Sigmoid colon (tissue), 7 donors: ENCODE data around the gene PCDHGB5. TPM values are rescaled to one million over a fixed set of nuclear protein-coding genes. Genes with fewer than 3 reads are reported as not detected.
"Not testable (repeated sequence)": the region's sequence is repeated elsewhere in the genome, so short reads cannot be mapped to it uniquely, and the experiment has no call there.

Experiments
- DNase-seq: peaks from one replicate; pipeline ENCODE4 v3.0.0-alpha.2; 2019
- H3K27ac ChIP-seq, 4 donors: fragments of 200-600 bp; sonication (generic); one replicate each; pipeline ENCODE4 v1.5.1; 2016 to 2019; ENCODE audit warnings: mild to moderate bottlenecking in 1 of 4
- H3K27me3 ChIP-seq, 3 donors: fragments of 200-600 bp; sonication (generic); one replicate each; pipeline ENCODE4 v1.5.1; 2019; ENCODE audit warnings: mild to moderate bottlenecking in 1 of 3
- H3K36me3 ChIP-seq, 4 donors: fragments of 200-600 bp; sonication (generic); one replicate each; pipeline ENCODE4 v1.5.1; 2016 to 2019
- H3K4me1 ChIP-seq, 4 donors: fragments of 200-600 bp; sonication (generic); one replicate each; pipeline ENCODE4 v1.5.1; 2017 to 2019
- H3K4me3 ChIP-seq, 4 donors: fragments of 200-600 bp; sonication (generic); one replicate each; pipeline ENCODE4 v1.5.1; 2017 to 2019; ENCODE audit warnings: mild to moderate bottlenecking in 2 of 4, moderate library complexity in 1 of 4
- H3K9me3 ChIP-seq, 4 donors: fragments of 200-600 bp in 3 of 4; sonication (generic) in 3 of 4; one replicate each; pipeline versions ENCODE4 v1.5.1 to v1.6.1; 2013 to 2019
- EP300 ChIP-seq, 4 donors: sonication (generic); formaldehyde crosslinking; IDR thresholded peaks; one replicate each; pipeline ENCODE4 v1.6.1; 2017; ENCODE audit warnings: antibody characterized with exemption in 4 of 4
- POLR2A ChIP-seq, 2 donors: fragments of 450-650 bp; IDR thresholded peaks; one replicate each; pipeline ENCODE4 v1.6.1; 2016; ENCODE audit warnings: antibody characterized with exemption in 2 of 2, mild to moderate bottlenecking in 2 of 2, moderate library complexity in 2 of 2
- POLR2AphosphoS5 ChIP-seq, 4 donors: sonication (generic); formaldehyde crosslinking; IDR thresholded peaks; one replicate each; pipeline ENCODE4 v1.6.1; 2017; ENCODE audit warnings: antibody characterized with exemption in 4 of 4
- WGBS, 2 donors: extraction: QIAGEN DNeasy Blood & Tissue Kit; methylation state at CpG; one replicate each; pipeline ENCODE4 v1.1.7; 2013; 5-methylcytosine and 5-hydroxymethylcytosine counted together
- intact Hi-C: fragments of 100-400 bp; cut with DNase I; formaldehyde crosslinking; loops from one replicate; pipeline ENCODE4 v1.15.1; 2023
- polyA plus RNA-seq, 3 donors: library from polyadenylated mRNA; stranded (reverse); fragments of 200-250 nt; gene quantifications; one replicate each; pipeline ENCODE4 v1.2.3, GENCODE V29; 2013
- total RNA-seq, 4 donors: library from RNA; depleted of rRNA; stranded (reverse); fragments of >200 nt; gene quantifications; one replicate each; pipeline ENCODE4 v1.1.0, GENCODE V29; 2016
- TF ChIP-seq, protein P1 (sequence below), 4 experiments: fragments of 450-650 bp in 3 of 4; fragments of 200-600 bp in 1 of 4; IDR thresholded peaks; one replicate each; pipeline ENCODE4 v1.5.1; 2016 to 2019; ENCODE audit warnings: antibody characterized with exemption in 4 of 4, mild to moderate bottlenecking in 3 of 4, moderate library complexity in 2 of 4
- donor health status: healthy with polysubstance abuse.
- donor health status: Bipolar disorder and iron deficiency.
- donor health status: healthy.

PCDHGB5 gene
- total RNA-seq (10 to 100 TPM; 10.0 to 16.6 (median 11.8) TPM), polyA plus RNA-seq (1 to 10 TPM in 1 of 3 donors, under 1 TPM in 1, not detected in 1; 0.23 to 1.3 TPM)

DNA sequence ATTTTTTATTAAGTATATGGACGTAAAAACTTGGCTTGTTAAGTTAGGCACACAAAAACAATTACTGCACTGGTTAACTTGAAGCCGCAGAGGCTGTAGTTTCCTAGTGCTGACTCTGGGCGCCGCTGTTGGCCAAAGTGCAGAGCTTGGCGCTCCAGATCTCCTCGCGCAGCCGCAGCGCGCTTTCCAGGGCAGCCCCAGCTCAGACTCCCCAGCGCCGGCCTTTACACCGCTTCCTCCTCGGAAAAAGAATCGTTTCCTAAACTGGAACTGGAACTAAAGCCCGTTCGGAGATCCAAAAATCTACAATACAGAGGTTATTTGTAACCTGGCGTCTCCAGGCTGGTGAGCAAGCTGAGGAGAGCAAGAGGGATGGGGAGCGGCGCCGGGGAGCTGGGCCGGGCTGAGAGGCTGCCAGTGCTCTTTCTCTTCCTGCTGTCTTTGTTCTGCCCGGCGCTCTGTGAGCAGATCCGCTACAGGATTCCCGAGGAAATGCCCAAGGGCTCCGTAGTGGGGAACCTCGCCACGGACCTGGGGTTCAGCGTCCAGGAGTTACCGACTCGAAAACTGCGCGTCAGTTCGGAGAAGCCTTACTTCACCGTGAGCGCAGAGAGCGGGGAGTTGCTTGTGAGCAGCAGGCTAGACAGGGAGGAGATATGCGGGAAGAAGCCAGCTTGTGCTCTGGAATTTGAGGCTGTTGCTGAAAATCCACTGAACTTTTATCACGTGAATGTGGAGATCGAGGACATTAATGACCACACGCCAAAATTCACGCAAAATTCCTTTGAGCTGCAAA is at the start of gene PCDHGB5:
Gene PCDHGB5 (plus strand): TSS at position 192 of the 796 bp plus-strand sequence. CDS start 181 bp downstream, at position 373.
- Histone ChIP-seq H3K9me3 (peaks cover 40 to 88% (median 71%) of the 10 kb centered on the region in 4 donors), H3K4me3 (peak within 1 kb of the TSS in 3 of 4 donors; percentile 16 to 26 (median 25)), H3K27me3 (peaks cover 0 to 11% (median 0%) of the 10 kb centered on the region in 3 donors)
- DNase-seq, intact Hi-C loops, H3K36me3 ChIP-seq, H3K4me1 ChIP-seq, H3K27ac ChIP-seq: not testable (repeated sequence)
- TF ChIP-seq, protein P1, sequence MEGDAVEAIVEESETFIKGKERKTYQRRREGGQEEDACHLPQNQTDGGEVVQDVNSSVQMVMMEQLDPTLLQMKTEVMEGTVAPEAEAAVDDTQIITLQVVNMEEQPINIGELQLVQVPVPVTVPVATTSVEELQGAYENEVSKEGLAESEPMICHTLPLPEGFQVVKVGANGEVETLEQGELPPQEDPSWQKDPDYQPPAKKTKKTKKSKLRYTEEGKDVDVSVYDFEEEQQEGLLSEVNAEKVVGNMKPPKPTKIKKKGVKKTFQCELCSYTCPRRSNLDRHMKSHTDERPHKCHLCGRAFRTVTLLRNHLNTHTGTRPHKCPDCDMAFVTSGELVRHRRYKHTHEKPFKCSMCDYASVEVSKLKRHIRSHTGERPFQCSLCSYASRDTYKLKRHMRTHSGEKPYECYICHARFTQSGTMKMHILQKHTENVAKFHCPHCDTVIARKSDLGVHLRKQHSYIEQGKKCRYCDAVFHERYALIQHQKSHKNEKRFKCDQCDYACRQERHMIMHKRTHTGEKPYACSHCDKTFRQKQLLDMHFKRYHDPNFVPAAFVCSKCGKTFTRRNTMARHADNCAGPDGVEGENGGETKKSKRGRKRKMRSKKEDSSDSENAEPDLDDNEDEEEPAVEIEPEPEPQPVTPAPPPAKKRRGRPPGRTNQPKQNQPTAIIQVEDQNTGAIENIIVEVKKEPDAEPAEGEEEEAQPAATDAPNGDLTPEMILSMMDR (IDR thresholded peaks at IDR 0.05) = peak in 2 of 4 experiments; percentile 11 to 27
- WGBS, 2 donors = 10 to 22% methylated on average over 25 of the region's 43 CpGs

GRCh38 chr5:141349917-141350619 is 47.7 kb upstream of the PCDHGB5 start, which contains the start of gene PCDHGB1:
PCDHGB1 (plus strand) TSS chr5:141350099; CDS start chr5:141350261, 162 bp downstream.
- 30 to 39% methylated on average over 29 of the region's 29 CpGs for WGBS, 2 donors
- Histone ChIP-seq H3K9me3 (peaks cover 15 to 70% (median 44%) of the 10 kb centered on the region in 4 donors), H3K27ac (no peak within 1 kb of the TSS), H3K4me3 (peak within 1 kb of the TSS in 3 of 4 donors; percentile 9 to 37 (median 20)), H3K27me3 (peaks cover 0 to 50% (median 0%) of the 10 kb centered on the region in 3 donors), H3K36me3 (no peaks in the 10 kb centered on the region), H3K4me1 (no peaks in the 10 kb centered on the region)
- DNase-seq = no peak
- TF ChIP-seq, protein P1 (IDR thresholded peaks at IDR 0.05) = peak in 1 of 4 experiments; percentile 27
- no peak for TF ChIP-seq EP300 (IDR thresholded peaks at IDR 0.05)
- intact Hi-C loops = no loop called here

DNA sequence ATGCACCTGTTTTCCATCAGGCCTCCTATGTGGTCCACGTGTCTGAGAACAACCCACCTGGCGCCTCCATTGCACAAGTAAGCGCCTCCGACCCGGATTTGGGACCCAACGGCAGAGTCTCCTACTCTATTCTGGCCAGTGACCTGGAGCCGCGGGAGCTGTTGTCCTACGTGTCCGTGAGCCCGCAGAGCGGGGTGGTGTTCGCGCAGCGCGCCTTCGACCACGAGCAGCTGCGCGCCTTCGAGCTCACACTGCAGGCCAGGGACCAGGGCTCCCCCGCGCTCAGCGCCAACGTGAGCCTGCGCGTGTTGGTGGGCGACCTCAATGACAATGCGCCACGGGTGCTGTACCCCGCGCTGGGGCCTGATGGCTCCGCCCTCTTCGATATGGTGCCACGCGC is 46.2 kb upstream of the PCDHGB5 start:
- TF ChIP-seq POLR2AphosphoS5 (IDR thresholded peaks at IDR 0.05) (no peak), POLR2A (IDR thresholded peaks at IDR 0.05) (no peak), EP300 (IDR thresholded peaks at IDR 0.05) (no peak)
- TF ChIP-seq, protein P1 (IDR thresholded peaks at IDR 0.05) = no peak
- peaks cover 19 to 72% (median 50%) of the 10 kb centered on the region in 4 donors for H3K9me3 ChIP-seq

DNA sequence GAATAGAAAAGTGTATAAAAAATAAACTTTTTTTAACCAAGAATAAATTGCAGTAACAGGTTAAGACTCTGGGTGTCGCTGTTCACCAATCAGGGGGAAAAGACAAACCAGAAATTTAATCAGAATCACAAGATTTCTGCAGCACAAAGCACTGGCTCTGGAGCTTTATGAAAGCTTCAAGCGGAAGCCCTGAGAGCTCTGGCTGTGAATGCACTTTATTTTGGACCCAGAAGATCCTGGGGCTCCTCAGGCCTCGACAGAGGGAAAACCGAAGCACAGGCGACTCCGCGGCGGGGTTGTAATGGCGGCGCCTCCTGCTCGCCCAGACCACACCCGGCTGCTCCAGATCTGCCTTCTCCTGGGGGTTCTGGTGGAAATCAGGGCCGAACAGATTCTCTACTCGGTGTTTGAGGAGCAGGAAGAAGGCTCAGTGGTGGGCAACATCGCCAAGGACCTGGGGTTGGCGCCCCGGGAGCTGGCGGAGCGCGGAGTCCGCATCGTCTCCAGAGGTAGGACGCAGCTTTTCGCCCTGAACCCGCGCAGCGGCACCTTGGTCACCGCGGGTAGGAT is 42.8 kb upstream of the PCDHGB5 start, which contains the start of gene PCDHGA4:
Gene PCDHGA4 (plus strand): TSS at position 122 of the 570 bp plus-strand sequence. CDS start 87 bp downstream, at position 209.
- intact Hi-C loops = no loop called here
- Histone ChIP-seq H3K4me1 (no peaks in the 10 kb centered on the region), H3K4me3 (peak within 1 kb of the TSS; percentile 11 to 42 (median 29)), H3K36me3 (no peaks in the 10 kb centered on the region), H3K9me3 (peaks cover 30 to 84% (median 60%) of the 10 kb centered on the region in 4 donors), H3K27me3 (peaks cover 0 to 30% (median 0%) of the 10 kb centered on the region in 3 donors), H3K27ac (peak within 1 kb of the TSS in 1 of 4 donors; percentile 30)
- WGBS, 2 donors = 20 to 55% methylated on average over 29 of the region's 29 CpGs
- DNase-seq = no peak
- TF ChIP-seq POLR2AphosphoS5 (IDR thresholded peaks at IDR 0.05) = no peak
- no peak for TF ChIP-seq EP300 (IDR thresholded peaks at IDR 0.05)
- no peak for TF ChIP-seq POLR2A (IDR thresholded peaks at IDR 0.05)
- TF ChIP-seq, protein P1 (IDR thresholded peaks at IDR 0.05) = peak in 2 of 4 experiments; percentile 11 to 39

More for the DNA sequence above, 46.2 kb upstream of the PCDHGB5 start:
- intact Hi-C loops = no loop called here
- H3K27me3 ChIP-seq = peaks cover 0 to 42% (median 0%) of the 10 kb centered on the region in 3 donors
- 43 to 73% methylated on average over 32 to 36 of the region's 36 CpGs for WGBS, 2 donors
- no peaks in the 10 kb centered on the region for H3K4me1 ChIP-seq
- no peak overlapping the region for H3K4me3 ChIP-seq
- DNase-seq = no peak
- H3K36me3 ChIP-seq = no peaks in the 10 kb centered on the region
- no peak overlapping the region for H3K27ac ChIP-seq
